AG09319 (cell line): Measurements from ENCODE around the gene CFTR.

ENCODE experiments used
- DNase-seq: peaks from one replicate; pipeline ENCODE4 v3.0.0-alpha.2; 2010; ENCODE audit warnings: low read depth; ENCODE audit errors: extremely low read depth
- CTCF ChIP-seq: IDR thresholded peaks from 2 replicates; pipeline ENCODE4 v1.5.1; 2011; ENCODE audit warnings: low read depth, mild to moderate bottlenecking, inconsistent platforms, low read length, moderate library complexity

The CFTR gene

GRCh38 chr7:117480978-117481377 is 1.2 kb downstream of the CFTR start:
- TF ChIP-seq CTCF, result no peak
- no peak for DNase-seq

DNA sequence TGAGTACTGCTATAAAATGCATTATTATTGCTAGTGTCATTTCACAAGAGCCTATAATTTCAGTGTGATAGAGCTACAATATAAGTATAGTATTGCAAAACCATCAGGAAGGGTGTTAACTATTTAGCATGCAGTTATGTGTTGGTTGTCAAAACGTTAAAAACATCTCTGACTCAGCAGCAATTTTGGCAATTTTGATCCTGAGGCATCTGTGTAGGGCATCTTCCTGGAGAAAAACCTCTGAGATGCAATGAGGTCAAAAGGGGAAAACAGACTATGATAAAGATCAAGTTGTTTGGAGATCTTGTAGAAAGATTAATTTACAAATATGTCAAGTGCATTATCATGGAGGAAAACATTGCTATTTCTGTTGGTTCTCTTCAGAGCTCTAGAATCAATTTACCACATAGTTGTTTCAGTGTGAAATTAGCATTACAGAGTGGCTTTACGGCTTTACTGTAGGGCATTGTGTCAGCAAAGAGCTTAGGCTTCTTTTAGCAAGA is 5.3 kb downstream of the CFTR start:
- DNase-seq, result no peak
- TF ChIP-seq CTCF, result no peak

- TF ChIP-seq CTCF, result no peak
- DNase-seq, result no peak
Measured at GRCh38 chr7:117489016-117489415, 9.2 kb downstream of the CFTR start.

- TF ChIP-seq CTCF, result no peak
- DNase-seq, result no peak
Measured at GRCh38 chr7:117489430-117489829, 9.6 kb downstream of the CFTR start.

GRCh38 chr7:117489911-117490310 is 10.1 kb downstream of the CFTR start:
- no peak for TF ChIP-seq CTCF
- no peak for DNase-seq

DNA sequence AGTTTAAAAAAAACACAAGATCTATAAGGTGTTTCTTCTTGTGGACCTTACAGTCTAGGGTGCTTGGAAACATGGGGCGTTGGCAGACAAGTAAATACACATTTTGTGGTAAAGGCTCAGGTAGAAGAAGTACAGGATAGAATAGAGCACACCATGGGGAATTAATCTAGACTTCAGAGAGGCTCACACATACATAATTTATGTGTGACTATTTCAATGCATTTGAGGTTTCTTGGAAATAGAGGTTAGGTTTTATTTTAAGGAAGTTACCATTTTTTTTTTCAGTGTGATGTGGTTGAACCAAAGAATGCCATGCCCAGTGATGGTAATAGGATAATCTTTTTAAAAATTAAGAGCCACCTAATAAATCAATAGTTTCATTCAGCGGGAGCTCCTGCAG is 12.8 kb downstream of the CFTR start:
- no peak for TF ChIP-seq CTCF
- no peak for DNase-seq

- TF ChIP-seq CTCF, result no peak
- DNase-seq, result no peak
Measured at GRCh38 chr7:117493460-117493859, 13.6 kb downstream of the CFTR start.
